Dermis blood vessel endothelial cell (primary cell): Measurements from ENCODE around the gene MEGF11. TPM values are rescaled to one million over a fixed set of nuclear protein-coding genes. Genes with fewer than 3 reads are reported as not detected.
"Not testable (repeated sequence)": the region's sequence is repeated elsewhere in the genome, so short reads cannot be mapped to it uniquely, and the experiment has no call there.

Experiments used
- DNase-seq: peaks from one replicate; pipeline ENCODE4 v3.0.0; 2010
- total RNA-seq: library from RNA; depleted of rRNA; stranded (reverse); fragments of >200 nt; gene quantifications from 2 replicates; pipeline ENCODE4 v1.2.3, GENCODE V29; 2014

MEGF11 gene
- total RNA-seq, 1 donor from 2014 or later = not detected

- no peak for DNase-seq
These were observed 260.3 kb downstream of the MEGF11 start for GRCh38 chr15:65993236-65993635.

- no peak for DNase-seq
These were observed 261.6 kb downstream of the MEGF11 start for GRCh38 chr15:65991721-65992483.

GRCh38 chr15:65990298-65990981 is 263.1 kb downstream of the MEGF11 start:
- no peak for DNase-seq

- DNase-seq = no peak
These were observed 266.4 kb downstream of the MEGF11 start for GRCh38 chr15:65987100-65987499.

- DNase-seq = no peak
These were observed 267.1 kb downstream of the MEGF11 start for GRCh38 chr15:65986416-65986815.

- no peak for DNase-seq
These were observed 268.2 kb downstream of the MEGF11 start for GRCh38 chr15:65985387-65985786.

- DNase-seq = no peak
These were observed 270.8 kb downstream of the MEGF11 start for GRCh38 chr15:65982627-65983322.

- peak; percentile 8 for DNase-seq
These were observed 271.5 kb downstream of the MEGF11 start for GRCh38 chr15:65981837-65982626.

GRCh38 chr15:65980824-65981456 is 272.6 kb downstream of the MEGF11 start:
- DNase-seq = peak; percentile 74

- no peak for DNase-seq
These were observed 273.7 kb downstream of the MEGF11 start for GRCh38 chr15:65979837-65980236.

GRCh38 chr15:65979316-65979715 is 274.2 kb downstream of the MEGF11 start:
- DNase-seq = peak; percentile 3

GRCh38 chr15:65978110-65978509 is 275.4 kb downstream of the MEGF11 start:
- no peak for DNase-seq

GRCh38 chr15:65976196-65976595 is 277.4 kb downstream of the MEGF11 start:
- not testable (repeated sequence) for DNase-seq

GRCh38 chr15:65971741-65971995 is 281.9 kb downstream of the MEGF11 start:
- DNase-seq = no peak

GRCh38 chr15:65970937-65971740 is 282.4 kb downstream of the MEGF11 start:
- no peak for DNase-seq

- no peak for DNase-seq
These were observed 283.4 kb downstream of the MEGF11 start for GRCh38 chr15:65969865-65970816.

- no peak for DNase-seq
These were observed 285.0 kb downstream of the MEGF11 start for GRCh38 chr15:65968511-65968910.

GRCh38 chr15:65964792-65965433 is 288.6 kb downstream of the MEGF11 start:
- no peak for DNase-seq

- DNase-seq = no peak
These were observed 289.6 kb downstream of the MEGF11 start for GRCh38 chr15:65963911-65964482.

GRCh38 chr15:65963358-65963757 is 290.2 kb downstream of the MEGF11 start:
- DNase-seq = no peak
